Ishikawa (cell line): ENCODE data around the gene SMARCD1.

ENCODE experiments used
- CEBPB ChIP-seq: IDR thresholded peaks from 2 replicates; pipeline ENCODE4 v1.6.1; 2012
- CREB1 ChIP-seq: IDR thresholded peaks from 2 replicates; pipeline ENCODE4 v1.6.1; 2012; ENCODE audit warnings: low read depth
- EGR1 ChIP-seq: IDR thresholded peaks from 2 replicates; pipeline ENCODE4 v1.6.1; 2012
- EP300 ChIP-seq: IDR thresholded peaks from 2 replicates; pipeline ENCODE4 v1.6.1; 2012; ENCODE audit warnings: borderline replicate concordance
- FOXM1 ChIP-seq: IDR thresholded peaks from 2 replicates; pipeline ENCODE4 v1.6.1; 2012; ENCODE audit warnings: low read depth, borderline replicate concordance
- MAX ChIP-seq: IDR thresholded peaks from 2 replicates; pipeline ENCODE4 v1.6.1; 2012
- NFIC ChIP-seq: IDR thresholded peaks from 2 replicates; pipeline ENCODE4 v1.6.1; 2012
- RAD21 ChIP-seq: IDR thresholded peaks from 2 replicates; pipeline ENCODE4 v1.6.1; 2012; ENCODE audit warnings: low read depth
- REST ChIP-seq: IDR thresholded peaks from 2 replicates; pipeline ENCODE4 v1.6.1; 2012; ENCODE audit warnings: low read depth, mild to moderate bottlenecking
- TAF1 ChIP-seq: IDR thresholded peaks from 2 replicates; pipeline ENCODE4 v1.6.1; 2012; ENCODE audit warnings: low read depth, mild to moderate bottlenecking
- TCF12 ChIP-seq: IDR thresholded peaks from 2 replicates; pipeline ENCODE4 v1.6.1; 2012; ENCODE audit warnings: low read depth
- TEAD4 ChIP-seq: IDR thresholded peaks from 2 replicates; pipeline ENCODE4 v1.6.1; 2012
- YY1 ChIP-seq: IDR thresholded peaks from 2 replicates; pipeline ENCODE4 v1.6.1; 2012; ENCODE audit warnings: low read depth
- ZBTB7A ChIP-seq: IDR thresholded peaks from 2 replicates; pipeline ENCODE4 v1.6.1; 2012; ENCODE audit warnings: low read depth
- TF ChIP-seq, protein P1 (sequence below): IDR thresholded peaks from 2 replicates; pipeline ENCODE4 v1.6.1; 2012

The SMARCD1 gene

DNA sequence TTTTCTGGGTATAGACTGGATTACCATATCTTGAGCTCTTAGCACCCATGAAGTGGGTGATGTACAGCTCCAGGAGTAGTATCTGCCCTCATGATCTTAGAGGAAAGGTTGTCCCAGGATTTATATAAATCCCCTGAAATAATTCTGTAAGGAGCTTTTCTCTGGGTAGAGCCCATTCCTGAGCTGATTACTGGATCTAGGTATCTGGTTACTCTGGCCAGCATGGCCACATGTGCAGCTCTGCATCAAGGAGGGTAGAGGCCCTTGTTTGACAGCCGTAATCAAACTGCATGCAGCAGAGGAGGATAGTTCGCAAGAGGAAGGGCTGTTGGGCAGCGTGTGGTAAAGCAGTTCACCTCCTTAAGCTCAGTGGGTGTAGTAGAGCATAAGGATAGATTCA, 35.4 kb downstream of the SMARCD1 start:
- TF ChIP-seq ZBTB7A = no peak
- TF ChIP-seq TCF12 = no peak
- TF ChIP-seq TEAD4 = no peak
- no peak for TF ChIP-seq CEBPB
- TF ChIP-seq EP300 = no peak
- no peak for TF ChIP-seq EGR1
- no peak for TF ChIP-seq RAD21
- TF ChIP-seq TAF1 = no peak
- TF ChIP-seq CREB1 = no peak
- TF ChIP-seq FOXM1 = no peak
- no peak for TF ChIP-seq NFIC
- no peak for TF ChIP-seq YY1
- TF ChIP-seq, protein P1, sequence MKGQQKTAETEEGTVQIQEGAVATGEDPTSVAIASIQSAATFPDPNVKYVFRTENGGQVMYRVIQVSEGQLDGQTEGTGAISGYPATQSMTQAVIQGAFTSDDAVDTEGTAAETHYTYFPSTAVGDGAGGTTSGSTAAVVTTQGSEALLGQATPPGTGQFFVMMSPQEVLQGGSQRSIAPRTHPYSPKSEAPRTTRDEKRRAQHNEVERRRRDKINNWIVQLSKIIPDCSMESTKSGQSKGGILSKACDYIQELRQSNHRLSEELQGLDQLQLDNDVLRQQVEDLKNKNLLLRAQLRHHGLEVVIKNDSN = no peak
- TF ChIP-seq MAX = no peak
- no peak for TF ChIP-seq REST

GRCh38 chr12:50120953-50121352, 35.8 kb downstream of the SMARCD1 start:
- TF ChIP-seq CEBPB = no peak
- no peak for TF ChIP-seq ZBTB7A
- TF ChIP-seq YY1 = no peak
- no peak for TF ChIP-seq NFIC
- no peak for TF ChIP-seq REST
- TF ChIP-seq RAD21 = no peak
- TF ChIP-seq, protein P1 = no peak
- TF ChIP-seq TEAD4 = no peak
- TF ChIP-seq TAF1 = no peak
- no peak for TF ChIP-seq TCF12
- TF ChIP-seq FOXM1 = no peak
- no peak for TF ChIP-seq EP300
- TF ChIP-seq CREB1 = no peak
- TF ChIP-seq MAX = no peak

- TF ChIP-seq REST = no peak
- TF ChIP-seq ZBTB7A = no peak
- TF ChIP-seq TAF1 = no peak
- TF ChIP-seq FOXM1 = no peak
- no peak for TF ChIP-seq NFIC
- no peak for TF ChIP-seq YY1
- no peak for TF ChIP-seq TCF12
- TF ChIP-seq MAX = no peak
- no peak for TF ChIP-seq CREB1
- TF ChIP-seq, protein P1 = no peak
- no peak for TF ChIP-seq CEBPB
- TF ChIP-seq RAD21 = no peak
- TF ChIP-seq EP300 = no peak
- TF ChIP-seq TEAD4 = no peak
- TF ChIP-seq EGR1 = no peak
Observed at GRCh38 chr12:50121641-50122040, 36.5 kb downstream of the SMARCD1 start.

GRCh38 chr12:50123203-50123602, 38.1 kb downstream of the SMARCD1 start:
- TF ChIP-seq TEAD4 = no peak
